ENCODE results near the gene SCAMP1. TPM values are rescaled to one million over a fixed set of nuclear protein-coding genes. Genes with fewer than 3 reads are reported as not detected.
A peak's percentile ranks its signal among the peaks of the same experiment; 100 is the strongest.

SCAMP1 gene
- total and polyA plus RNA-seq, 8 donors = 31.9 to 58.2 (median 46.1) TPM

DNA sequence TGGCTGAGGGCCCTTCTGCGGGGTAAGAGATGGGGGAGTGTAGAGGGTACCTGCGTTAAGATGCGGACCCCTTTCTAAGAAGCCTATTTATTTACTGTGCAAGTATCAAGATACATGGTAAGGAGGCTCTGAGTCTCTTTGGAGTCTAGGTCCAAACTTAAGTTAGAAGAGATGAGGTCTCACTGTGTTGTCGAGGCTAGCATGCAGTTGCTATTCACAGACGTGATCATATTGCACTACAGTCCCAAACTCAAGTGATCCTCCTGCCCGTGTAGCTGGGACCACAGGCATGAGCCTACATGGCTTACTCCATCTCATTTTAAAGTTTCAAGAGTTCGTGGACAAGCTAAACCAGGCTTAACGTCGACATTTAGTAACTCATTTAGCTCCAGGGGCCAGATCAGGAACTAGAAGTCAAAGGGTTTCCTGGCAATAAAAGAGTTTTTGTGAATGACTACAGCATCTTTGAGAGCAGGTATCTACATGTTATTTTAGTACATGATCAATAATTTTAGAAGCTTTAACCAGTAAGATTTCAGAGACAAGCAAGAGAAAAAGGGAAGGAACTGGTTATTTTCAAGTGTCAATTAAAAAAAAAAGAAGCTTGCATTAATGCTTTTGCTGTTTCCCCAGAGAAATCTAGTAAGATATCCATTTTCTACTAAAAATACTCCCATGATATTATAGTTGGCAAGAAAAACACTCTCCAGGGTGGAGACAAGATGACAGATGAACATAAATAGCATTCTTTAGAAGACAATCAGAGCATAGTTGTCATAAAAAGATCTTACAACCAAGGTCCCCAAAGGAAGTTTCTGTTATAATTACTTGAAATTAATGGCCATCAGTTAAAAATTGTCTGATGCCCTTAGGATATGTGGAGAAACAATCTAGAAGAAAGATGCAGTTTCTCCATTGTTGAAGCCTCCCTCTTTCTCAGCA lies 141.3 kb downstream of the SCAMP1 start:
- Histone ChIP-seq H3K27me3 (no peaks in the 10 kb centered on the region), H3K27ac (peak overlapping the region in 1 of 2 donors; percentile 70), H3K4me1 (peaks cover 16 to 98% of the 10 kb centered on the region in 2 donors), H3K9me3 (no peaks in the 10 kb centered on the region), H3K4me3 (no peak overlapping the region), H3K36me3 (peaks cover 0 to 18% of the 10 kb centered on the region in 2 donors)
- intact Hi-C loops (cut with DNase I) = no loop called here
- ATAC-seq (no peak), DNase-seq (no peak)
- TF ChIP-seq, protein P1, sequence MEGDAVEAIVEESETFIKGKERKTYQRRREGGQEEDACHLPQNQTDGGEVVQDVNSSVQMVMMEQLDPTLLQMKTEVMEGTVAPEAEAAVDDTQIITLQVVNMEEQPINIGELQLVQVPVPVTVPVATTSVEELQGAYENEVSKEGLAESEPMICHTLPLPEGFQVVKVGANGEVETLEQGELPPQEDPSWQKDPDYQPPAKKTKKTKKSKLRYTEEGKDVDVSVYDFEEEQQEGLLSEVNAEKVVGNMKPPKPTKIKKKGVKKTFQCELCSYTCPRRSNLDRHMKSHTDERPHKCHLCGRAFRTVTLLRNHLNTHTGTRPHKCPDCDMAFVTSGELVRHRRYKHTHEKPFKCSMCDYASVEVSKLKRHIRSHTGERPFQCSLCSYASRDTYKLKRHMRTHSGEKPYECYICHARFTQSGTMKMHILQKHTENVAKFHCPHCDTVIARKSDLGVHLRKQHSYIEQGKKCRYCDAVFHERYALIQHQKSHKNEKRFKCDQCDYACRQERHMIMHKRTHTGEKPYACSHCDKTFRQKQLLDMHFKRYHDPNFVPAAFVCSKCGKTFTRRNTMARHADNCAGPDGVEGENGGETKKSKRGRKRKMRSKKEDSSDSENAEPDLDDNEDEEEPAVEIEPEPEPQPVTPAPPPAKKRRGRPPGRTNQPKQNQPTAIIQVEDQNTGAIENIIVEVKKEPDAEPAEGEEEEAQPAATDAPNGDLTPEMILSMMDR (IDR thresholded peaks at IDR 0.05) = no peak

DNA sequence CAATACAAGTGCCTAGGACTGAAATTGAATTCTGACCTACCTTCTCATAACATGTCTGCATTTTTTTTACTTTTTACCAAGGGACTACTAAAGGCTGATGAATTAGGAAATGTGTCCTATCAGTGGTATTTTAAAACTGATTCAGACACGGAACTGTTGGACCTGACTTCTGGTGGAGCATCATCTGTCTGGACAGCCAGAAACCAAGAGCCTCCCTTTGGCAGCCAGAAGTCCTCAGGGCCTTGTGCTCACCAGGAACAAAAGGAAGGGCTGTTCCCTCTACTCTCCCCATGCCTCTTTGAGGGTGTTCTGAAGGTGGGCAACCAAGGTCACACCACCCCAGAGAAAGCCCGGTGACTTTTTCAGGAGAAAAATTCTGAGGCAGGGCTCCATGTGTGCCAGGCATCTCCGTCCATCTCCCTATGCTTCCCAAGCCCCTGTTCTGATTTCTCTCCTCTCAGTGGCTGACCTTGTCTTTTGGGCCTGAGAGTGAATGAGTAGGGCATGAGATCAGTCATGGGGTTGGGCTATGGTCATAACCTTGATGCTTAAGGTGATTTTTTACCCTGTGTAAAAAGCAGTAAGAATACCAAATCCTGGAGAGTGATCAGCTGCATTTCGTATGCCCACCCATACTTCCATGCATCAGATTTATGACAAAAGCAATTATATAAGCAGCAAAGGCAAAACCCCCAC lies 143.7 kb downstream of the SCAMP1 start:
- Histone ChIP-seq H3K4me1 (peaks cover 14 to 95% of the 10 kb centered on the region in 2 donors), H3K27me3 (no peaks in the 10 kb centered on the region), H3K27ac (peak overlapping the region; percentile 60 to 68), H3K36me3 (peaks cover 0 to 24% of the 10 kb centered on the region in 2 donors), H3K4me3 (peak overlapping the region in 1 of 2 donors; percentile 71), H3K9me3 (no peaks in the 10 kb centered on the region)
- TF ChIP-seq, protein P1 (IDR thresholded peaks at IDR 0.05) = no peak
- intact Hi-C loops (cut with DNase I) = no loop called here
- ATAC-seq = no peak
- no peak for DNase-seq

DNA sequence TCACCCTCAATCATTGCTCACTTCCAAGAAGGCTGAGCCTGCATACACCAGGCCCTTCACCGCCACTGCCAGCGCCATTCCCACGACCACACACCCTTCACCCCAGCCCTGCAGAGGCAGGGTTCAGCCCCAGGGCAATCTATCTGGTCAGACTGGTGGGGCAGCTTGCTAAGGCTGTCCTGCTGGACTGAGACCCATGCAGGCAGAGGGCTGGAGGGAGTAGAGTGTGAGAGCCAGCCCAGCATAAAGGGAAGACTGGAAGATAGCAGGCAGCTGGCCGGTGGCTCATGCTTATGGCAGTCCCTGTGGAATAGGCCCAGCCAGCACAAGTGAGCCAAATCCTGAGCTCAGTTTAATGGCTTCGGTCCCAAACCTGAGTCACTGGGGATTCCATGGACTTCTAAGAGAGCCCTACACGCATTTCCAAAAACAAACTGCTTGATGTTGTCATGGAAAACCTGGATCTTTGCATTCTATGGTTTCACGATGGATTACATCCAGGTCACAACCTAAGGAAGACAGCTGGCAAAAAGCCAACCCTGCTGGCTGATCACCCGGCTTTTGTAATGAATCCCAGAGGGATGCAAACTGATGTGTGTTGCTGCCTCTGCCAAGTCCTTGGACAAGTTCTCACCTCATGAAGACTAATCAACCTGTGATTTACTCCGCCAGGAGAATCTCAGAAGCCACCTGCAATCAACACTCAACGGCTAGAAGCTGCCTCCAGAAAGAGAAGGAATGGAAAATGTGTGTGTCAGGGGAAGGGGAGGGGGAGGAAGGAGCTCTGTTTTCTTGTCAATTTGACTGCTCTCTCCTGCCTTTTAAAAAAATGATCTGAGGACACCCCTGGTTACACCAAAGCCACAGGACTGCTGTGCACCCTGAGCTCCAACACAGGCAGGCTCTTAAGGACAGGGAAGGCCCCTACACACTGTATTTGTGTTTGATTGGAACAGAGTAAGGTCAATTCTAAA lies 144.6 kb downstream of the SCAMP1 start:
- intact Hi-C loops (cut with DNase I) = no loop called here
- ATAC-seq = peak; percentile 83
- Histone ChIP-seq H3K27ac (peak overlapping the region; percentile 60 to 68), H3K4me3 (peak overlapping the region in 1 of 2 donors; percentile 71), H3K9me3 (no peaks in the 10 kb centered on the region), H3K4me1 (peaks cover 18 to 95% of the 10 kb centered on the region in 2 donors), H3K27me3 (no peaks in the 10 kb centered on the region), H3K36me3 (peaks cover 0 to 24% of the 10 kb centered on the region in 2 donors)
- DNase-seq = peak in 3 of 4 donors; percentile 83 to 95 (median 93)
- TF ChIP-seq, protein P1 (IDR thresholded peaks at IDR 0.05) = no peak

DNA sequence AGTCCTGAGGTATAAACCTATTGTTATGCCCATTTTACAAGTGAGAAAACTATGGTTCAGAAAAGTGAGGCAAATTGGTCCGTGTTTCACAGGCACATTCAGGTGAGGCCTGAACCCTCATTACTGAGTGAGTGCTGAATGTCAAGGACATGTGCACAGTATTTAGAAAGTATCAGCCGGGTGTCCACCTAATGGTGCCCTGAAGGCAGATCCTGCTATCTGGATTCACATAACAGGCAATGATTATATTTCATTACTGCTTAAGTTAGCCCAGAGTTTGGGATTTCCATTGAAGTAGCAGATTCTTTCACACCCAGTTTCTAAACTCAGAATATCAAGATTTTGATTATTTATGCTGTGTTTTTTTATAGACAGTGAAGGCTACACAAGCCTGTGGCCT lies 145.4 kb downstream of the SCAMP1 start:
- peaks cover 23 to 94% of the 10 kb centered on the region in 2 donors for H3K4me1 ChIP-seq
- no peaks in the 10 kb centered on the region for H3K27me3 ChIP-seq
- peak overlapping the region in 1 of 2 donors; percentile 71 for H3K4me3 ChIP-seq
- no peaks in the 10 kb centered on the region for H3K9me3 ChIP-seq
- peak overlapping the region; percentile 53 to 68 for H3K27ac ChIP-seq
- DNase-seq (no peak), ATAC-seq (no peak)
- intact Hi-C loops (cut with DNase I) = no loop called here
- peaks cover 0 to 24% of the 10 kb centered on the region in 2 donors for H3K36me3 ChIP-seq
- TF ChIP-seq, protein P1 (IDR thresholded peaks at IDR 0.05) = no peak

Measured in left lung (tissue), 10 donors.